ENCODE measurements around the gene SLC37A2.
"Not testable (repeated sequence)": the region's sequence is repeated elsewhere in the genome, so short reads cannot be mapped to it uniquely, and the experiment has no call there.

Gene SLC37A2
- long read RNA-seq, donor 1, partial matches to known transcripts: 0 of 1 reads
- long read RNA-seq, donor 1, other reads (novel, unspliced or antisense): 0 of 1 reads
- long read RNA-seq, donor 2: 0 reads
- long read RNA-seq, donor 3: 0 reads
- long read RNA-seq, donor 4: 0 reads
- long read RNA-seq, donor 5: 0 reads
- long read RNA-seq, donor 6: 0 reads
- long read RNA-seq, donor 7: 0 reads
- long read RNA-seq, donor 8: 0 reads

DNA sequence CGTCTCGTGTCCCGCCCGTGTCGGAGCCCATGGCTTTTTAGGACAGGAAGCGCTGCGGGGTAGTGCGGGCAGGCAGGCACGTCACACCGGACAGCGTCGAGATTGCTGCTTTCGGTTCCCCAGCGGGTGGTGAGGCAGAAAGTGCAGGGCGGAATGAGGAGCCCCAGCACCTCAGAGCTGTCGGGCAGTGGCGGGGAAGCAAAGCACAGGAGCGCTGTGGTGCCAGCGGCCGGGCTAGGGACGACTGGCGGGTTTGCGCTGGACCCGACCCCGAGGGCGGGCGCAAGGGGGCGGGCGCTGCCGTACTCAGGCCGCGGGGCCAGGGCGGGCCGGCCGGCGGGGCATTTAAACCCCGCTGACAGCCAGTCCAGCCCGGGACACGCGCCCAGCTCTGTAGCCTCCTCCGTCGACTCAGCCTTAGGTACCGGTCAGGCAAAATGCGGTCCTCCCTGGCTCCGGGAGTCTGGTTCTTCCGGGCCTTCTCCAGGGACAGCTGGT lies at the start of gene SLC37A2:
Gene SLC37A2, plus strand, starts transcription at position 375 of the 498 bp plus-strand sequence. Its CDS starts 63 bp downstream, at position 438.
- DNase-seq: peak; percentile 77

DNA sequence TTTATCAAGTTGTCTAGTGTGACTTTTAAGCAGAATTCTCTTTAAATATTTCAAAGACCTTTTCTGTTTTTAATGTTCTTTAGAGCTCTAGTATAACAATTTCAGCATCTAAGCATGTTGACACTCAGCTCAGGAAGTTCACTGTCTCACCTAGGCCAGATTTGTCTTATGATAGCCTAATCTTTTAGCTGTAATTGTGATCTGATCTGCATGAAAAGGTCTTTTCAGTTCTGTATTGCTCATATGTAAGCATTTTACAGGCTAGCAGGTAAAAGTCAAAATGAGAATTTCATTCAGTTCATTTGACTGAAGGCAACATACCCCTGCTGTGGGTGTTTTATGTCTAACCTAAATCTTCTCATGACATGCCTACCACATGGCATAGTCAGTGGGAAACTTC lies 46.7 kb upstream of the SLC37A2 start:
- no peak for DNase-seq

DNA sequence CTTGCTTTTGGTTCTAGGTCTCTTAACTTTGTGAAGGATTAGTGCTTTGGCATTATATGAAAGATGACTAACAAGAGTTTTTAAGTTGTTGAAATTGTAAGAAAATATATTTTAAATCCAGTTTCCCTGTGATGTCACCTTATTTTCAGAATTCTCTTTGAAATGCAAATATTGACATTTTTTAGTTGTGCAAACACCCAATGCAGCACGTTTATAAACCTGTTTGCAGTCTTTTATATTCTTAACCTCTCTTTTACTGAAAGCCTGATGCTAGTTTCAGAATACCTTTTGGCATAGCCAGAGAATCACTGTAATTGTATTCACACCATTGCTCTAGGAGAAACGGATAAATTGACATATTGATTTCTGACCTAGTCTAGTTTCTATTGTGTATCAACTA lies 42.8 kb upstream of the SLC37A2 start:
- DNase-seq: no peak

DNA sequence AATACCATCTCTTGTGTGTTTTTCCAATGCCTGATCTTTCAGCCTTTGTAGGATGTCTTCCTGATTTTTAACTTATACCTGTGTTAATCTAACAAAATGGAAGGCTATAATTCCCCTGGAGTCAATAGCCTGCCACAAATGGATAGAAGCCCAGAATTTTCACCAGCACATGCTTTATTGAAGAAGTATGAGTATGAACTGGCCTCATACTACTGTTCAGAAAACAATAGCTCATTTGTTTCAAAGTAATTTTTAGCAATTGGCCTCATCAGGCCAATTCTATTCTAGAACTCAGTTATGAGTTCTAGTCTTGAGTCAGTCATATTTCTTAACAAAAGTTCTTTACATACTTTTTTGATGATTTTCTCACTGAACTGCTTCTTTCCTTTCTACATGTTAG lies 40.6 kb upstream of the SLC37A2 start:
- DNase-seq: no peak

DNA sequence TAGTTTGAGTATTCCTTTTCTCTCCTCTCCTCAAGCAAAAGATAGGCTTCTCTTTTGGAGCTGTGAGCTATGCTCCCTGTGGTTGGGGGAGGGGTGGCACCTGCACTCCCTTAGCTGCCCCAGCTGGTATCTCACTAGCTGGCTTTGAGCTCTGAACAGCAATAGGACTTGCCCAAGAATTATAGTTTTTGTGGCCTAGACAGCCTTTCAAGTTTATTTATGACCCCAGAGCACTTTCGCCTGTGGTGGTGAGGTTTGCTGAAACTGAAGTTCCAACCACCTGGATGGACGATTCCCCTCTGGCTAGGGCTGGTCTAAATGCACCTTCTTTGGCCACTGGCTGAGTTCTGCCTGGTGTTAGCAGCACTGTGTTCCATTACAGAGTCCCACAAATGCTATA lies 37.1 kb upstream of the SLC37A2 start:
- no peak for DNase-seq

DNA sequence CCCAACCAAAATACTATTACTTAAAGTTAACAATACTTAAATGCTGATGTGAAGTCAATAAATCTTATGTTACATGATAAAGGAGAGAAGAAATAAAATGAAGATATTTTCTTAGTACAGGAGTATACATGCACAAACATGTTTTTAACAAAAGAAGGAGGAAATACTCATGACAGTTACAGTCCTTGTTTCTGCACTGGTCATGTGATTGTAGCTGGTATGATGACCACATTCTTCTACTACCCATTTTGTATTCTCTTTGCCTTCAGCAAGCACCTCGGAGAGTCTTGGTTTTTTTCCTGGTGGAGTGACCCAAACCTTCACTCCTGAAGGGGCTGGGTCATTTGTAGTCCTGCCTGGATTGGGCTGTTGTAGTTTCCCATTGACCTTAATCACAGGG lies 33.7 kb upstream of the SLC37A2 start:
- DNase-seq: not testable (repeated sequence)

DNA sequence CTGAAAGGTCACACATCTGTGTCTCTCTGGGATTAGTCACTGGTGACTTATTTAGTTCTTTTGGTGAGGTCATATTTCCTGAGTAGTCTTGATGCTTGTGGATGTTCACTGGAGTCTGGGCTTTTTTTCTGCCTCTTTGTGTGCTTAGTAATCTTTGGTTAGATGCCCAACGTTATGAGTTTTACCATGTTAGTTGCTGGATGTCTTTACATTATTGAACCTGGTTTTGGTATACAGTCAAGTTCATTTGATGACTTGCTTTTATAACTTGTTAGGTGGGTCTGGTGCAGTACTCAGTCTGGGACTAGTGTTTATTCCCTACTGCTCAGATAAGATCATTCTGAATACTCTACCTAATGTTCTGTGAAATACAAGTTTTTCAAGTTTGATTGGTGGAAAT lies 26.2 kb upstream of the SLC37A2 start:
- no peak for DNase-seq

DNA sequence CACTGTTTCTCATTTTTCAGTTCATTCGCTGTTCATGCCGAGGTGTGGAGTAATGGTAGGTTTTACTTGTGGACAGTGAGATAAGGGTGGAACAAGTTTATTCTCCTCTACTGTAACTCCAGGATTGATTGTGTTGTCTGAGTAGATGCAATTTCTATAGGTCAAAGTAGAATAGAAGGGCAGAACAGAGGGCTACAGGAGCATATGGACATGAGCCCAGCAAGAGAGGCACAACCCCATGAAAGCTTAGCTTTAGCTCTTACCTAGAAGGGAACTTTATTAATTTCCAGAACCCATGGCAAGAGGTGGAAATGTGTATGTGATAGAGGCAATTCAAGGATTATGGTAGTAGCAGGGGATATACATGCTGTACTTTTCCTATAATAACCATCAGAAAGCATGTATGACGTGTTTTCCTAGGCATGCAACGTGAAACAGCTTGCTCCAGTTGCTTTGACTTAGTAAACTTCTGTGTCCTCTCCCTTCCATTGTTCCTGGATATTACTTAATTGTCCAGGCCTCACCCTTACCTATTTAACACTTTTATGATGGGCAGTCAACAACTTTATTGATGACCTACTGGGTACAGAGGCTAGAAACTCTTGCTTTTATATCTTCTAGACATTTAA lies 13.8 kb upstream of the SLC37A2 start:
- DNase-seq: no peak

DNA sequence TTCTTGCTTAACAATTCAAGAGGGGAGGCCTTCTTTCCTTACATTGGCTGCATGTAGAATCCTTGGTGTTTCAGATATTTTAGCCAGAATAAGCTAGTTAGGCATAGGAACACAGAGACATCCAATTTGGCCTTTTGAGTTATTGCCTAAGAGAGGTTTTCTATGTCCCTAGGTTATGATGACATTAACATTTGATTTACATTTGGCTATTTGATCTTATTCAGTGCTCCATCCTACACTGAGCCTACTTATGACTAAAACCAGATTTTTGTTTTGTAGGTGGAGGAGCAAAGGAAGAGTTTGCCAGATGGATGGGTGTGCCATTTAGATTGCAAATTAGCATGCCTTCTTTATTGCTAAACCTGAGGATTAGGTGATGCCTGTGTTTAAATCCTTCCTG lies 11.1 kb upstream of the SLC37A2 start:
- no peak for DNase-seq

DNA sequence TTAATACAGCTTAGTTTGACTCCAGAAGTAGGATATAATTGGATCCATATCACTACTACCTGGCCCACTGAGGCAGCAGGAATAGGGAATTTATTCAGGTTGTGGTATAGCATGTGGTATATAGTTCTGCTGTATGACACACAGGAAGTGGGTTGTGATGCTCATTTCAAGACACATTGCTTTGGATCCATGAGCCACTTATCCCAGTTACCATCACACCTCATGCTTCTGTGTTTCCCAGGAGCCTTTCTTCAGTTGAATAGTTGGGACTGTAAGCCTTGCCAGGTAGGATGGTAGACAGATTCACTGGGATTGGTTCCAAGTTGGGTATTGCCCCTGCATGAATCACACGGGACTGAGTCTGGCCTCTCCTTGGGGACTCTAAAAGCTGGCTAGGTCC lies 9.9 kb upstream of the SLC37A2 start:
- DNase-seq: no peak

DNA sequence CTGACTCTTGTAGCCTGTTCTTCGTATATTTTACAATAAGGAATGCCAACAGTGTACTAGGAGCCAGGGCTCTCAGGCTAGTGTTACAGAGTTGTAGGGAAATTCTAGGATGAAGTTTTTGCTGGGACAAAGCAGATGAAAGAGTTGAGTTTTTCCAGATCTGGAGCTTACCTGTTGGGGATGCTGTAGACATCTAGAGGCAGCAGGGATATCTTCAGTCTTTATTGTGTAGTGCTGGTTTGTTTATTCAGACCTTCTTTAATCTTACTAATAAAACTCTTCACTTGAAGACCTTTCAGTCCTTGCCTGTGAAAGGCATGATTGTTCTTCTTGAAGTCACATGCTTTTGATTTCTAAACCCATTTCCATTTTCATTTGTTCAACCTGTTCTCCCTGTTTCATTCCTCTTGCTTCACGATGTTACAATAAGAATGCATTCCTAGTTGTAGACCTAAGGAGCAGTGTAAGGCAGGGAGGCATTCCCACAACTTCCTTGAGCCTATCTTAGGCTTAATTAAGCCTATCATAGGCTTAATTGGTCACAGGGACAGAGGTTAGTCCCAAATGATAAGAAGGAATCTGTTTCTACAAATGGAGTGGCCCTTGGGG lies 7.9 kb upstream of the SLC37A2 start:
- no peak for DNase-seq

DNA sequence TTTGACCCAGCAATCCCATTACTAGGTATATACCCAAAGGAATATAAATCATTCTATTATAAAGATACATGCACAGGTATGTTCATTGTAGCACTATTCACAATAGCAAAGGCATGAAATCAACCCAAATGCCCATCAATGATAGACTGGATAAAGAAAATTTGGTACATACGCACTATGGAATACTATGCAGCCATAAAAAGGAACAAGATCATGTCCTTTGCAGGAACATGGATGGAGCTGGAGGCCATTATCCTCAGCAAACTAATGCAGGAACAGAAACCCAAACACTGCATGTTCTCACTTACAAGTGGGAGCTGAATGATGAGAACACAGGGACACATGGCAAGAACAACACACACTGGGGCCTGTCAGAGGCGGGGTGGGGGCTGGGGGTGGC lies 7.0 kb upstream of the SLC37A2 start:
- DNase-seq: not testable (repeated sequence)

DNA sequence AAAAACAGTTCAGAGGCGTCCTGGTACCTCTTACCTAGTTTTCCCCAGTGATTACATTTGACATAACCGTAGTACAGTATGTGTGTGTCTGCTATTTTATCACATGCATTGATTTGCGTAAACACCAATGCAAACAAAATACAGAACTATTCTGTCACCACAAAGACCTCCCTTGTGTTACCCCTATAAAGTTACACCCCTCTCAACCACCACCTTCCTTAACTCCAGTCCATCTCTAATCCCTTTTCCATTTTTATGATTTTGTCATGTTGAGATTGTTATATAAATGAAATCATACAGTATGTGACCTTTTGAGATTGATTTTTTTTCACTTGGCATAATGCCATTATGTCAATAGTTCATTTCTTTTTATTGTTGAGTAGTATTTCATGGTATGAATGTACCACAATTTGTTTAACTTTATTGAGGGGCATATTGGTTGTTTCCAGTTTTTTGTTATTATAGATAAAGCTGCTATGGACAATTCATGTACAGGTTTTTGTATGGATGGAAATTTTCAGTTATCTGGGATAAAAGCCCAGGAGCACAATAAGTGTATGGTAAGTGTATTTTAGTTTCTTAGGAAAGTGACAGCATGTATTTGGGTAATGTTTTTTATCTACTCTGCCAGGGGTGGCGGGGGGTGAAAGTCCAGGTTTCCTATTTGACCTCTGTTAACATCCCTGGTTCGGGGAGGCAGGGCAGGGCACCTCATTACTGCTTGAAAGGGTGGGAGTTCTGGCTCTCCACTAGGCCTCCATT lies 6.0 kb upstream of the SLC37A2 start:
- DNase-seq: no peak

DNA sequence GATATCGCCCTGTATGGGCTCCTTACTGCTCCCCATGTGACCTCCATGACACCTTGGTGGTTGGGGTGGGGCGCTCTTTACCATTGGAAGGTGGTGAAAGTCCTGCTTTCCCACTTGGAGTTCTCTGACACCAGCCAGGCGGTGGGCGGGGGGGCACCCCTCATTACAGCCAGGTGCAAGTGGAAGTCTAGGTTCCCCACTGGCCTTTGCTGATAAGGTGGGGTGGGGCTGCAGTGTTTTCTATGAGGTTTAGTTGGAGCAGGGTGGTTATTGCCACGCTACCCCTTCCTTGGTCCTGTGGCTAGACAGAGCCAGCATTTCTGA lies 5.5 kb upstream of the SLC37A2 start:
- DNase-seq: no peak

DNA sequence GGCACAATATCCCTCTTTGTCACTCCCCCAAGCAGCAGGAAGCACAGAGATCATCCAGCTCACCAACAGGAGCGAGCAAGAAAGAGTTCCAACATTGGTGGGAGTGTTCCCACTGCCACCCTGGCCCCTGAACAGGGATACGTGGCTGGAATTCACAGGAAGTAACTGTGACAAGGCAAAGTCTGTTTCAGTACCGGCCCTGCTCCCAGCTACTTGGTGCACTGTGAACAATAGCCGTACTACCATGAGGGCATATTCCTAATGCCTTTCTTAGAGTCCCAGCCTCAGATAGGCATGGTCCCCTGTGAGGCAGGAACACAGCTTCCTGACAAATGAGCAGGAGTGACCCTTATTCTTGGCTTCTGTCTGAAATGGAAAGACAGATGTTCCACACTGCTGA lies 1.8 kb upstream of the SLC37A2 start:
- DNase-seq: no peak

DNA sequence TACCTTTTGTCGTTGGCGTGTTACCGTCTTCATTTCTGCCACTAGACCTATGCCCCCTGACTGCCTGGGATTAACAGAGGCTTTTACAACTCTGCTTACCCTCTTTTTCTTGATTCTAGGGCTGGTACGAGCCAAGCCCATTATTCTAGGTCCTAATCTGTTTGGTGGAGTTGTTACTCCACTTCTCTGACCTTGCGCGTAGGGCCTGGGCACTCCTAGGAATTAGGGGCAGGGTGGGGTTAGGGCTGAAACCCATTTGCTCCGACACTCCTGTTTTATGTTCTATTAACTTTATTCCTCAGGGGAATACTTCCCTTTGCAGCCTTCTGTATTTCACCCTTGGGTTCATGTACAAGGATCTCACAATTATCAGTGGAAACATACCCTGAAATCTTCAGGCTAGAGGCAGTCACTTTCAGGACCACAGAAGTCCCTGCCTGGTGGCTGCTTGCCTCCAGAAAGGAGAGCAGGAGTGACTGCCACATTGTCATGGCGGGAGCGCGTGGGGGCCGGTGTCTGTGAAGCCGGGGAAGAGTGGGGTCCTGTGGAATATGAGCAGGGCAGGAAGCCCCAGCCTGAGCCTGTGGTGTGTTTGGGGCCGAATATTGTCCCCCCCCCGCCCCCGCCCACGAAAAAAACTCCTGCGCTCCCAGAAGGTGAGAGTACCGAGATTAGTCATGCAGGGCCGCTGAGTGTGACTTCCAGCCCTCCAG lies 731 bp upstream of the SLC37A2 start:
- no peak for DNase-seq

DNA sequence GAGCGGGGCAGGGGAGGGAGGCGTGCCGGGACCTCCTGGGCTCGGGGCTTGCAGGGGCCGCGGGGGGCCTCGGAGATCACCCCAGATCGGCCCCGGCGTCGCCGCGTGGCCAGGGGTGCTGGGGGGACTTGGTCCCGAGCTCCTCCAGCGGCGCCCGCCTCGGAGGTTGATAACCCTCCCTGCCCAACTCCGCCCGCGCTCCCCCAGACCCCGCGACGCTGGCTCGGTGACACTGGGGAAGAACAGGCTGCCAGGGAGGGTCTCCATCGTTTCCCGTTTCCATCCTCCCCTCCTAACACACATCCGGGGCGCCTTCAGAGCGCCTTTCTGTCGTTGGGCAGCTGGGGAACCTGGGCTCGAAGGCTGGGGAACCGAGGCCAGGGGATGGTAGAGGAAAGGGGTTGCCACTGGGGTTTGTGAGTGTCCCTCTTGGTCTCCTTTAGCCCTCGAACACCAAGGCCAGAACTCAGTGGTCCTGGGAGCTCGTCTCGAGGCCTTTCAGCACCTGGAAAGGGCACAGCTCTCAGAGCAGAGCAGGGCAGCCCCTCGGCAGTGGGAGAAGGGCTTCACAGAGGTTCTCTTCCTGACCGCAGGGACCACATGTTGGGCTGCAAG lies 431 bp downstream of the SLC37A2 start:
- DNase-seq: peak; percentile 37

DNA sequence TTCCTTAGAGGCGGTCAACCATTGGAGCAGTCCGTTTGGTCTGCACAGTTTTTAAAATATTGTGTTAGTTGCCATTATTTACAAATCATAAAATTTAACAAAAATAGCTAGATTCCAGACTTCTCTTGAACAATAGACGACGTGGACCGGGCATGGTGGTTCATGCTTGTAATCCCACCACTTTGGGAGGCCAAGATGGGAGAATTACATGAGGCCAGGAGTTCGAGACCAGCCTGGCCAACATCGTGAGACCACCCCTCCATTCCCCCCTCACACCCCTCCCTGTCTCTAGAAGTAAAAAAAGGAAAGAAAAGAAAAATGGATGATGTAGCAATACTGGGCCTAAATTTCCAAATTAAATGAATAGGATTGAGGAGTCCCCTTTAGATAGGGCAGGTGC lies 965 bp downstream of the SLC37A2 start:
- DNase-seq: no peak

DNA sequence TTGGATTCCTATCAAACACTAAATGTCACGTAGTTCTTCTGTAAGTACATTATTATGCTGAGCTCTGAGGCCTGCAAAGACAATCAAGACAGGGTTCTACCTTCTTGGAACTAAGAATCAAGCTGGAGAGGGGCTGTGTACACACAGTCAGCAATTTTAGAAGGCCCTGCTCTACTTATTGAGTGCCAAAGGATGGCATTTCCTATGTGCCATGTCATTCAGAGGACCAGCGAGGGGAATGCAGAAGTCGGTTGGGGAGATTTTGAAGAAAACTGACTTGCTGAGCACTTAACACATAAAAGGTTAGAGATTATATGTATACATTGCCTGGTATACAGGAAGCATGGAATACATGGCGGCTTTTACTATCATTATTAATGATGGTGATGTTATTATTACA lies 5.3 kb downstream of the SLC37A2 start:
- no peak for DNase-seq

DNA sequence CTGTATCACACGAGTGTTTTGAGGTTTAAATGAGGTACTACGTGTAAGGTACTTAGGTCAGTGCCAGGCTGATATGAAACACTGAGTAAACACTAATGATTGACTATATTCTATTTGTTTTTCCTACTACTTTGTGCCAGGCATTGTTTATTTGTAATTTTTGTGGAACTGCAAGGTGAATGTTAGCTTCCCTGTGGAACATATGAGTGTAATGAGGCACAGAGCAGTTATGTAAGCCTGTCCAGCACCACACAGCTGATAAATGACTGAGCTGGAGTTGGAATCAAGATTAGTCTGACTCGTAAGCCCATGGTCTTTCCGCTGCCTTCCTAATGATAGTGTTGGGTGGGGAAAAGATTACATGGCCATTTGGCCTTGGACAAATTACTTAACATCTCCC lies 5.9 kb downstream of the SLC37A2 start:
- DNase-seq: no peak

DNA sequence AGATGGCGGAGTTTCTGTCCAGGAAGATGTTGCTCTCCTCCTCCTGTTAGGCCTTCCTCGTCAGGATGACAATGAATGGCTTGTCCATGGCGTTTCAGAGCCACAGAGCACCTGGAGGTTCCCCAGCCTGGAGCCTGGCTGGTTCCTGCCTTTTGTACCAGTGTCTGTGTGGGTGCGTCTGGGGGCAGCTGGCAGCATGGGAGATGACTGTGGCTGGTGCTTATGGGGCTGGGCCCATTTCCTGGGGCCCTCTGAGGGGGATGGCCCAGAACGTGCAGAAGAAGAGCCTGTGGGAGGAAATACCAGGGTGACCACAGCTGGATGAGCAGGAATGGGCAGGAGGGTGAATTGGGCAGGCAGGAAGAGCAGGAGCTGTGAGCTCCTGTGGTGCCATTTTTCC lies 6.7 kb downstream of the SLC37A2 start:
- no peak for DNase-seq

DNA sequence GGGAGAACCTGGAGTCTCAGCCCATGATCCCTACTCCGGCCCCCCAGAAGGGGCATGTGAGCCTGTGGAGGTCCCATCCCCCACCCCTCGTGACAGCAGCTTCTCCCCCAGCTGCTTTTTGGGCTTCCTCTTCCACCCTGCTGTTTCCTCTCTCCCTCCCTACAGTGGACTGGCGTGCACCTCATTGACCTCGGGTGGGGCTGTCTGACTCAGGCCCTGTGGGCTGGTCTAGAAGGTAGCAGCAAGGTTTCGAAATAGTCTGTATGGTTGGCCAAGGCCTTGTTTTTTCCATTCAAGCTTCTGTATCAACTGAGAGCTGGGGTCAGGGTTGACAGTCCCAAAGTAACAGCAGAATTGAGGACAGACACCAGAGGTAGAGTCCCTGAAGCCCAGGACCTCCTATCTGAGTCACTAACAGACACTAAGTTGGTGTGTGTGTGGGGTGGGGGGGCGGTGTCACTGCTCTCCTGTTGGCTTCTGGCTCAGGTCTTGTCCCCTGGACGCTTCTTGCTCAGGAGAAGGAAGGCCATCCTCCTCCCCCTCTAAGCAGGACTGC lies 7.7 kb downstream of the SLC37A2 start:
- no peak for DNase-seq
